Measurements from ENCODE around the gene MYO1D. TPM values are rescaled to one million over a fixed set of nuclear protein-coding genes. Genes with fewer than 3 reads are reported as not detected.
"Not testable (repeated sequence)": the region's sequence is repeated elsewhere in the genome, so short reads cannot be mapped to it uniquely, and the experiment has no call there.

Gene MYO1D
- total RNA-seq, 1 experiment from 2014 or later: 0.10 TPM

DNA sequence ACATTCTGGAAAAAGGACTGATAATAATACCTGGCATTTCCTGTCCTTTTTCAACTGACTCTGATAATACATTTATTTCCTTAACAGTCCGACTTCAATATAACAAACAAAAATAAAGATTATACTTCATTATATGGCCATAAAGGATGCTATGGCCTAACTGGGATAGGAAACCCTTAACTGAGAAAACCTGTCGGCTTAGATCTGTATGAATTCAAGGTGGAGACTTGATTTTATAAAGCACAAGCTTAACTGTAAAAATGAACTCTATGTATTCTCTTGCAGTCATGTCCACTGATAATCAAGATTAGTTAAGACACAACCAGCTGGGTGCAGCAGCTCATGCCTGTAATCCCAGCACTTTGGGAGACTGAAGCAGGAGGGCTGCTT lies 102.2 kb downstream of the MYO1D start:
- DNase-seq (ENCODE audit: low spot score): no peak

DNA sequence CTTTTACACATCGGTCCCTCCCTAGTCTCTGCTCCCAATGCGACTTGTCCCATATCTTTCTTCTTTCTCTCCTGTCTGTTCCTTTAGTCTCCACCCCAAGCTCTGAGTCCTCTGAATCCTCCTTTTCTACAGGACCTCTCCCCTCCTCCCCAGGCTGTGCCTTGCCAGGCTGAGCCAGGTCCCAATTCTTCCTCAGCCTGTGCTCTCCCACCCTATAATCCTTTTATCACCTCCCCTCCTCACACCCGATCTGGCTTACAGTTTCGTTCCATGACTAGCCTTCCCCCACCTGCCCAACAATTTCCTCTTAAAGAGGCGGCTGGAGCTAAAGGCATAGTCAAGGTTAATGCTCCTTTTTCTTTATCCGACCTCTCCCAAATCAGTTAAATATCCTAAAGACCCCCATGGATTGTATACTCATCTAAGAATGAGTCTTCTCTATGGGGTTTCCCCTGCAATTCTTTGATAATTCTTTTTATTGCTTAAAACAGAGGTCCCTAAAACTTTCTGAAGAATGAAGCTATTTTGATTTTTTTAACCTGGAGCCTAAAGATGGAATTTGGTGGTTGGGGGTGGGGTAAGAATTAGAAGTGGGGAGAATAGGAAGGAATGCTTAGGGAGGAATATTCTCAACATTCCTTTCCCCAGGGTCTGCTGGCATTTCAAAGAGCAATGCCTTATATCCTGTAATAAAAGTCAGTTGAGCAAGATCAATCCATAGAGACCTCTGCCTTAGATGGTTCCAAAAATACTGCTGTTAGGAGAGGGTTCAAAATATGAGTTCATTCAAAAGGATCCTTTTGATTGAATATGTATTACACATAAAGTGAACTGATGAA lies 102.8 kb downstream of the MYO1D start:
- DNase-seq (ENCODE audit: low spot score): no peak

DNA sequence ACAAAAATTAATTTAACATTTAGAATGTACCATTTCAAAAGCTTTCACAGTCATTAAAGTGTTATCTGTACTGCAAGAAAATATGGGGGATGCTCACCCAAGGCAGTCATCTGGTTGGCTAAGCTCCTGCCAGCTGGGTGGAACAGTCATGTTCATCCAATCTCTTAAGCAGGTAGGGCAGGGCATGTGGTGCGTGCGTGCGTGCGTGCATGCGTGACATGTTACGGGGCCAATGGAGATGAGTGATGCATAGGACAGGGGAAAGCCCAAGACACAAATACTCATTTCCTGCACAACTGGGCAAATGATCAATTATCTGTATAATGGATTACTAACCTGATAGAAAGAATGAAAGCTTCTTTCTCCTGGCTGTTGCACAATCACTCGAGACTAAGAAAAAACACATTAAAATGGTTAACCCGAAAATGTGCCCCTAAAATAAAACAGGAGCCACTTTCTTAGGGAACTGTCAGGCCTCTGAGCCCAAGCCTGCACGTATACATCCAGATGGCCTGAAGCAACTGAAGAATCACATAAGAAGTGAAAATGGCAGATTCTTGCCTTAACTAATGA lies 104.4 kb downstream of the MYO1D start:
- no peak for DNase-seq (ENCODE audit: low spot score)

DNA sequence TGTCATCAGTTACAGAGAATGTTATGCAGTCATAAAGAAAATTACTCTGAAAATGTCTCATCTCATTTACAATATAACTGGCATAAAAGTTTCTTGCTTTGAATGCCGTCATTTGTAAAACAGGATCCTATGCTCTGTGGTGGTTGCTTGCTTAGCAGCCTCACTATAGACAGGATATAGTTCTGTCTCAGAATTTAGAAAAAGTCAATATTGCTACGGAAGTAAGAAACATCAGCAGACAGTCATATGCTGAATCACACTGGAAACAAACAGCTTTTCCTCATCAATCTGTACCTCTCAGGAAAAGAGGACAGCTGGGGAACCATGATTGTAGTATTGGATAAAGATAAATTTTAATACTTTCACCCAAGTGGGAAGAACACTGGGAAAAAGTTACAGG lies 105.5 kb downstream of the MYO1D start:
- no peak for DNase-seq (ENCODE audit: low spot score)

DNA sequence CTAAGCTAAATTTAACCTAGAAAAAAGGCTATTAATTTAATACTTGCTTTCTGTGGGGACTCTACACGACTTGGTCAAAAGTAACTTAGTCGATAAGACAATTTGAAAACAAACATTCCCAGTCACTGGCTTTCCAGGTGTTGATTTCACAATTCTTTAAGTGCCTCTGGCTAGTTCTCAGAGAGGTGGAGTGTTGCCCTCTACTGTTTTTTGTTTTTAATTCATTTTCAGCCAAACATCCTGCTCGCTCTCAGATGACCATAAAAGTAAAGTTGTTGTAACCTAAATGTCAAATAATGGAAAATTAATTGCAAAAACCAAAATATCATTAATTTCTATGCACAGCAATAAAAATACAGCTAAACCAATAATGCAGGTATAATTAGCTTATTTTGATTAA lies 107.1 kb downstream of the MYO1D start:
- peak; percentile 13 for DNase-seq (ENCODE audit: low spot score)

DNA sequence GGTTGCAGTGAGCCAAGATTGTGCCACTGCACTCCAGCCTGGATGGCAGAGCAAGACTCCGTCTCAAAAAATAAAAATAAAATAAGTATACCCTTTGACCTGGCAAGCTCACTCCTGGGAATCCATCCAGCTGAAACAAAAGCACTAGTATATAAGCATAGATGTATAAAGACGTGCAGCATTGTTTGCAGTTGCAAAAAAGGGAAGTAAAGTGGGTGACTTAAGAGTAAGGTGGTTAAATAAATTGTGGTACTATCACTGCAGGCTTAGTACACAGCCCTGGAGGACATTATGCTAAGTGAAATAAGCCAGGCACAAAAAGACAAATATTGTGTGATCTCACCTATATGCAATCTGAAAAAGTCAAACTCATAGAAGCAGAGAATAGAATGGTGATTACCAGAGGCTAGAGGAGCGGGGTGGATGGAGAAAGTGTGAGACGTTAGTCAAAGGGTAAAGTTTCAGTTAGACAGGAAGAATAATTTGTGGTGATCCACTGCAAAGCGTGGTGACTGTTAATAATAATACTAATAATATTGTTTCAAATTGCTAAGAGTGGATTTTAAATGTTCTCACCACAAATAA lies 113.0 kb downstream of the MYO1D start:
- no peak for DNase-seq (ENCODE audit: low spot score)

DNA sequence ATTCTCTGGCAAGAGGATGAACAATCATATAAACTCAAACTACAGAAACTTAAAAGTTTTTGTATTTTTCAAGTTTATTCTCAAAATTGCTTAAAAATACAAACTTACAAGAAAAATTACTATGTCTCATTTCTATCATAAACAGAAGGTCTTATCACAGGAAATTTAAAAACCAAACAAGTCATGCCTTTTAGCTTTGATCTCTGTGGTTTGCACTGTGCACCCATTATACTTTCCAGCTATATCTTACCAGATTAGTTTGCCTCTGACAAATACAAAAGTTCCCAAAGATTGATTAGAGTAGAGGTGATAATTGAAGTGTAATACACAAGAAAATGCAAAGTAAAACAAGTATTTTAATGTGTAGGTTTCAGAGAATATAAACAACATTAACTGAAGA lies 117.4 kb downstream of the MYO1D start:
- DNase-seq (ENCODE audit: low spot score): no peak

DNA sequence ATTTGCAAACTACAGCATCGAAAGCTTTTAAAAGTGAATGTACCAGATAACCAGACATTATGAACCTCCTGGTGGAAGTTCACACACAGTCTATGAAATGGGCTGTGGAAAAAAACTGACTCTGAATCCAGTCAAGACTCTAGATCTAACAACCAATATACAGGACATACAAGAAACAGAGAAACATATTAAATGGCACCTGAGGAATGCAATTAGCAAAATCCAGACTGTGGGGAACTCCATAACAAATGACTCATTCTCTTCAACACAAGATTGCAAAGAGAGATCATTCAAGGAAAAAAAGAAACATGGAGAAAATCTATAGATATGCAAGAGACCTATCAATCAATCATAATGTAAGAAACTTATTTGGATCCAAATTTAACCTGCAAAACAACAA lies 119.0 kb downstream of the MYO1D start:
- no peak for DNase-seq (ENCODE audit: low spot score)

DNA sequence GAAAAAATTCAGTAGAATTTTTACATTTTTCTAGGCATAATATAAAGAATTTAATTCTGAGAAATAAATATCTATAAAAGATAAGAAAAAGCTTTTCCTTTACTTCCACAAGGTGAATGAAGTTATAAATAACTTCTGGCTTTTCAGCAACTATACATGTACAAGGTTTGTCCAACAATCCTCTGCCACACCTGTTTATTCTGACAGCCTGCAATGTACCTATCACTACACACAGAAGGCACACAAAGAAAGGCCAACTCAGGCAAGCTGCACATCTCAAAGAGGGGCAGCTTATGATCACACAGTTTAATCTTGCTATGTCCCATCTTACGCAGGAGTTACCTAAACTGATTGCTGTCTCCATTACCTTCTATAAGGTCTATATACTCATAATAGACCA lies 120.2 kb downstream of the MYO1D start:
- no peak for DNase-seq (ENCODE audit: low spot score)

DNA sequence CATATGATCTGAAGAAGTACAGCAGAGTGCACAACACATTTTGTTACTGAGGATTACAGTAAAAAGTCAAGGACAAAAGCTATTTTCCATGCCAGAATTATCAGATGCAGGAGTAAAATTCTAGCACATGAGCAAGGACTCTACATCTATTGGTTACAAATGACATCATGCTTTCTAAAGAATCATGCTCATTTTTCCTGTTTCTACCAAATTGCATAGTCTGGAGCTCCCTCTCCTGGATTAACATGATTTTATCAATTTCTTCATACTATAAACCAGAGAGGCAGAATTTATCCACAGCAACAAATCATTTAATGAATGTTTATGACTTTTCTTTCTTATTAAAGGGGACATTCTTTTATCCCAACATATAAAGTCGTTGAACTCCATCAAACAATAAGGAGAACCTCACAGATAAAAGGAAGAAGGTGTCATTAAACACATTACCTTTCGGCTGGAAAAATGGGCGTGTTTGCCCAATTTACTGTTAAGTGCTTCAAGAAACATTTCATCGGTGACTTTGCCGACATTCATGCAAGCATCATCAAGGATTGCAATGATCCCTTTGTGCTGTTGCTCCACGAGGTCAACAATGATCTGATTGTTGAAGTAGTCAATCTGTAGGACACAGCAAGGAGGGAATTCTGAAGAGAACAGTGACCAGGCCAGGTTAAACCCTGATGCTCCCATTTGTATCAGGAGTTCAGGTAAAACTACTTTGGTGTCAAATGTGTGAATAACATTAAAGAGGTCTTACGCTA lies 121.7 kb downstream of the MYO1D start:
- DNase-seq (ENCODE audit: low spot score): peak; percentile 76

DNA sequence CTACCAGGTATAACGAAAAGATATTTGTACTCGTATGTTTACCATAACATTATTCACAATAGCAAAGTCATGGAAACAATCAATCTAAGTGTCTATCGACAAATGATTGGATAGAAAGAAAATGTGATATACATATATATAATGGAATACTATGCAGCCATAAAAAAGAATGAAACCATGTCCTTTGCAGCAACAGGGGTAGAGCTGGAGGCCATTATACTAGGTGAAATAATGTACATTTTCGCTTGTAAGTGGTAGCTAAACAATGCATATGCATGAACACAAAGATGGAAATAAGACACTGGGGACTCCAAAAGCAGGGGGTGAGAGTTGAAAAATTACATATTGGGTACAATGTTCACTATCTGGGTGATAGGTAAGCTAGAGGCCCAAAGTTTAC lies 124.0 kb downstream of the MYO1D start:
- DNase-seq (ENCODE audit: low spot score): no peak

DNA sequence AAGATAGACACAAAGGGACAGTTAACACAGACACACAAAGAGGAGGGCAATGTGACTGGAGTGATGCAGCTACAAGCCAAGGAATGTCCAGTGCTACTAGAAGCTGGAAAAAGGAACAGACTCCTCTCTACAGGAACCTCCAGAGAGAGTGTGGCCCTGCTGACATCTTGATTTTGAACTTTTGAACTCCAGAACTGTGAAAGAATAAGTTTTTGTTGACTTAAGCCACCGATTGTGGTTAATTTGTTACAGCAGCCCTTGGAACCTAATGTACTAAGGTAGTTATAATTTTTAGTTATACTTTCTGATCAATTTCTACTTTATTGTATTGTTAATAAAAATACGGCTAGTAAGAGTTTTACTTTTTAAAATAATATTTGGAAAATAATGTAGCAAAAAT lies 129.1 kb downstream of the MYO1D start:
- no peak for DNase-seq (ENCODE audit: low spot score)

DNA sequence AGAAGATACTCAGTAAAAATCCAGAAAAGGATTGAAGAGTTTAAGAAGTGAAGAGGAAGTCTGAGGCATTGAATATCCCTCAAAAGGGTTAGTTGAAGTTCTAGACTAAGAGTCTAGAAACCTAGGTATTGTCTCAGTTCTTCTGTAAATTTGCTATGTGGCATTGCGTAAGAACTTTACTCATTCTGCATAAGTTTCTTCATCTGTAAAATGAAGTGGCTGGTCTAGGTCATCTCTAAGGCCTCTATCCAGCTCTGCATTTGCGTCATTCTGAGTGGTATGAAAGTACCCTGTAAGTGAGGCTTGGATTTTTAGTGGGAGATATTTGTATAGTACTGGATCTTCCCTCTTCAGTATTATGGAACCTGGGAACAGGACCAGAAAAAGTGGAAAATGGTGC lies 130.2 kb downstream of the MYO1D start:
- no peak for DNase-seq (ENCODE audit: low spot score)

DNA sequence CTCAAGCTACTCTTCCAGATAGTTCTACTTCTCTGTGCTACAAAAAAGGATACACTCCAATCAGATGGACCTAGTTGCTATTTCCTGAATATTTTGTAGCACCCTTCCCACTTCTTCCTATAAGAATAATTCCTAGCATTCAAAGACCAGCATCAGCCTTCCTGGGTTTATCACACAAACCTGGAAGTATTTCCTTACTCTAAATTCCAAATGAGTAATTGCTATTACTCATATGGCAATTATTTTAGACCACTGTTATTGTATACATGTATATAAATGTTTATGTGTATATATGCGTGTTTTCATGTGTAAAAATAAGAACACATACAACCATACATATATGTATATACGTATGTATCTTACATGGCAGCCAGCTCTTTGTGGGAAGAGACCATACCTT lies 130.6 kb downstream of the MYO1D start:
- DNase-seq (ENCODE audit: low spot score): no peak

DNA sequence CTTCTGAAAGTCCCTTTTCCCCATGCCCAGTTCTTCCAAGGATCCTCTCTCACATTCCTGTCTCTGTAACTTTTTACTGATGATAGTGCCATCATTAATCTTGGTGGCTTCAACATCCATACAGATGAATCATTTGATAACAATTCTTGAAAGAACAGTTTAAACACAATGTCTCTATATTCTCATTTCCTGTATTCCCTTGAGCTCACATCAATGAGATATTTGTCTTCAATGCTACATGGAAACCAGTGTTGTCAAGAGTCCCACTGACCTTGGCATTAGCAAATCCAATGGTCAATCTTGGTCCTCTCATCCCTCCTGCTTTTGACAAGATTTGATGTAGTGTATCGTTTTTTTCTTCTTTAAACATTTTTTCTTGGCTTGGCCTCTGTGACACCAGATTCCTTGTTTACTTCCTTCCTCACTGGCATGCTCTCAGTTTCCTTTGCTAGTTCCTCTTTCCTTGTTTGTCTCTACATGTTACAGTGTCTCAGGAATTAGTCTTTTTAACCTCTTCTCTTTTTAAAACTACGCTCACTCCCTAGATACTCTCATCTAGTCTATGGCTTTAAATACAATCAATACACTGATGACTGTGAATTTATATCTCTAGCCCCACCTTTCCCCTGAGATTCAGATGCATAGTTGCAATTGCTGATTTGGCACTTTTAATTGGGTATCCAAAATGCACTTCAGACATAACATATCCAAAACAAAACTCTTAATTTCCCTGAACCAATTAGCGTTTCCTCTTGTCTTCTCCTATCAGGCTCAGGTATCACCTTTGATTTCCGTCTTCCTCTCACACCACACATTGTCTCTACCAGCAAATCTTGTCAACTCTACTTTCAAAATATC lies 134.0 kb downstream of the MYO1D start:
- DNase-seq (ENCODE audit: low spot score): no peak

DNA sequence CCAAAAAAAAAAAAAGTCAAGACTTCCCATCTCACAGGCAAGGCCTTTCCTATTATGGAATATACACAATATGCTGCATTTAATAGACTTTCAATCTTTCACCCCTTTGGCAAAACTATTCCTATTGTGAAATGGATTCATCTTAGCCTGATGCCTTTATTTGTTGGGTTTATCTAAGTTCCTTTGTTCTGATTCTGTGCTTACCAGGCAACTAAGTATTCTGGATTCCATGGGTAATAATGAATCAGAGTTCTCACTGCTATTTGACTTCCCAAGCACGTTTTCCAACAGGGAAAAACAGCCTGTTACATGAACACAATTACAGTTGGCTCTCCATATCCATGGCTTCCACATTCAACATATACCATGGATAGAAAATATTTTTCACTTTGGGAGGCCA lies 135.5 kb downstream of the MYO1D start:
- no peak for DNase-seq (ENCODE audit: low spot score)

DNA sequence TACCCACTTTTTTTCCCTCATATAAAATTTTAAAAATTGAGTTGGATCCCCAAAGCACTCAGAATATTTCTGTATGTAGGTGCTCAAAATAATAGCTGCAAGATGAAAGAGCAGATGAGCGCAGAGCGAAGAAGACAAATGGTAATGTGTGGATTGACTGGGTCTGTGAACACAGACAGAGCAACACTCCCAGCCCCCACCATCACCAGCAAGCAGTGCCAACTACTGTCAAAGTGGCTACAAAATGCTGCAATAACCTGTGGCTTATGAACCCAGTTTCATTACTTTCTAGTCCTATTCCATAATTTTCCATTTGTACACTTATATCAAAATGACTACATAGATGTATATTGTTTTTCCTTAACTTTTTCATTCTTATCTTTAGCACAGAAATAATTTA lies 137.2 kb downstream of the MYO1D start:
- DNase-seq (ENCODE audit: low spot score): no peak

DNA sequence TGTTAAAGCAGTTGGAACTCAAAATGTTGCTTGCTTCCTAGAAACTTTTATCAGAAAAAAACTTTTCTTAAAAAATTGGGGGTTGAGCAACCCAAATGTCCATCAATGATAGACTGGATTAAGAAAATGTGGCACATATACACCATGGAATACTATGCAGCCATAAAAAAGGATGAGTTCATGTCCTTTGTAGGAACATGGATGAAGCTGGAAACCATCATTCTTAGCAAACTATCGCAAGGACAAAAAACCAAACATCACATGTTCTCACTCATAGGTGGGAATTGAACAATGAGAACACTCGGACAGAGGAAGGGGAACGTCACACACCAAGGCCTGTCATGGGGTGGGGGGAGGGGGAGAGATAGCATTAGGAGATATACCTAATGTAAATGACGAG lies 137.8 kb downstream of the MYO1D start:
- DNase-seq (ENCODE audit: low spot score): not testable (repeated sequence)

DNA sequence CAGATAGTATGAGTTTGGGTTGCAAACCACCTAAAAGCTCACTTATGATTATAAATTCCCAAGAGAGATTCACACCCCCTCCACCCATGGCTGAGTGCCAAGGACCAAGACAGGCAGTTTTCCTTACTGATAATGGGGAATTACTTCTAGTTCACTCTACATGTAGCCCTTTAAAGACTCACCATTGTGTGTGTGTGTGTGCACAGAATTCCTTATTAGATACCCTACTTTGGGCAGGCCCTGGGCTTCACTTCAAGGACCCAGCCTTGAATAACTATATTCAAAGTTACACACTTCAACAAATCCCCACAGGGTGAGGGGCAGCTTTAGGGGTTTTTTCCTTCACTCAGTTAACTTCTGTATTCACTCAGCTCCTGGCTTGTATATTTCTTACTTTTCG lies 143.5 kb downstream of the MYO1D start:
- no peak for DNase-seq (ENCODE audit: low spot score)

DNA sequence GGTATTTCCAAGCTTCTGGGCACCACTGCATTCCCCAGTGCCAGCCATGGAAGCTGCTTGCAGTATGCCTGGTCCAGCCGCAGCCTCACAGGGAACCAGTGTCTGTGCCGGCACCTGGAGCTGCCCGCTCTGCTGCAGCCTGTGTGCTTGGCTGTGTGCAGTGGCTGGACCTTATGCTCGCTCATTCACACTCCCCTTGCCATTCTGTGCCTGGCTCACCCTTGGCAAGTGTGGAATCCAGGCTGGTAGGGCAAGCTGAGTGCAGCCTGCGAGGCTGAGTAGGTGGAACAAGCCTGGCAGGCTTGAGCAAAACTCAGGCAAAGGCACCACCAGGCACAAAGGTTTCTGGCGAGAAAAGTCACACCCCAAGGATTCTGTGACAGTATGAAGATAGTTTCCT lies 144.0 kb downstream of the MYO1D start:
- DNase-seq (ENCODE audit: low spot score): no peak

DNA sequence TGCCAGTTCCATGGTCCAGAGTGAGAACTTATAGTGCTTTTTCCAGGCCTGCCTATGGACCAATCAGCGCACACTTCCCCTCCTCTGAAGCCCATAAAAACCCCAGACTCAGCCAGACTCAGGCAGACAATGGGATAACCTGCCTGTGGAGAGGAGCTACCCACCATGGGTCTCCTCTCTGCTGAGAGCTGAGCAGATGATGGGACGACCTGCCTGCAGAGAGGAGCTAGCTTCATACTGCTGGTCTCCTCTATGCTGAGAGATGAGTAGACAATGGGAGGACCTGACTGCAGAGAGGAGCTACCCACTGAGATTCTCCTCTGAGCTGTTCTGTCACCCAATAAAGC lies 144.7 kb downstream of the MYO1D start:
- DNase-seq (ENCODE audit: low spot score): no peak
